Uterus (tissue), 4 donors: ENCODE data around the gene PHF14. TPM values are rescaled to one million over a fixed set of nuclear protein-coding genes. Genes with fewer than 3 reads are reported as not detected.
A peak's percentile ranks its signal among the peaks of the same experiment; 100 is the strongest.
"Not testable (repeated sequence)": the region's sequence is repeated elsewhere in the genome, so short reads cannot be mapped to it uniquely, and the experiment has no call there.

Source experiments
- DNase-seq, 2 donors: peaks; one replicate each; pipeline ENCODE4 v3.0.0-alpha.2; 2019 to 2020
- H3K27ac ChIP-seq, 2 donors: fragments of 200-600 bp; sonication (generic); 1 replicate in 1 of 2; 2 replicates in 1 of 2; pipeline ENCODE4 v1.5.1; 2016 to 2018
- H3K27me3 ChIP-seq, 2 donors: fragments of 200-600 bp; sonication (generic); one replicate each; pipeline ENCODE4 v1.5.1; 2018 to 2019; ENCODE audit warnings: control low read depth in 1 of 2
- H3K36me3 ChIP-seq, 2 donors: fragments of 200-600 bp; sonication (generic); one replicate each; pipeline ENCODE4 v1.5.1; 2019; ENCODE audit warnings: control low read depth in 1 of 2
- H3K4me1 ChIP-seq, 2 donors: fragments of 200-600 bp; sonication (generic); one replicate each; pipeline ENCODE4 v1.5.1; 2018 to 2019; ENCODE audit warnings: control low read depth in 1 of 2
- H3K4me3 ChIP-seq, 2 donors: fragments of 200-600 bp; sonication (generic); 1 replicate in 1 of 2; 2 replicates in 1 of 2; pipeline ENCODE4 v1.5.1; 2018 to 2019; ENCODE audit warnings: mild to moderate bottlenecking in 1 of 2
- H3K9me3 ChIP-seq, 2 donors: fragments of 200-600 bp; sonication (generic); one replicate each; pipeline ENCODE4 v1.5.1; 2019; ENCODE audit warnings: control low read depth in 1 of 2
- POLR2A ChIP-seq, 2 donors: fragments of 450-650 bp; IDR thresholded peaks; one replicate each; pipeline ENCODE4 v1.6.1; 2016; ENCODE audit warnings: antibody characterized with exemption in 2 of 2, mild to moderate bottlenecking in 1 of 2, moderate library complexity in 1 of 2
- intact Hi-C: fragments of 100-400 bp; cut with DNase I; formaldehyde crosslinking; loops from one replicate; pipeline ENCODE4 v1.15.1; 2023; ENCODE audit warnings: low total_unique reads
- total RNA-seq, 4 donors: library from RNA; depleted of rRNA in 3 of 4; stranded (reverse); fragments of >200 nt in 3 of 4; gene quantifications; one replicate each; pipeline versions ENCODE4 v1.1.0 to v1.2.4, GENCODE V29; 2014 to 2023
- TF ChIP-seq, protein P1 (sequence below), 4 experiments: fragments of 200-600 bp in 2 of 4; fragments of 450-650 bp in 2 of 4; sonication (generic) in 2 of 4; IDR thresholded peaks; one replicate each; pipeline ENCODE4 v1.5.1; 2016 to 2019; ENCODE audit warnings: antibody characterized with exemption in 4 of 4, mild to moderate bottlenecking in 2 of 4, moderate library complexity in 1 of 4
- donor health status: DM: yes; HTN: yes; CAD: no.

The PHF14 gene
- total RNA-seq, 4 donors from 2014 or later = 34.1 to 161 (median 52.5) TPM

GRCh38 chr7:10939237-10939910, 34.3 kb upstream of the PHF14 start:
- Histone ChIP-seq H3K27me3 (no peaks in the 10 kb centered on the region), H3K27ac (peak overlapping the region; percentile 91 to 96), H3K36me3 (no peaks in the 10 kb centered on the region), H3K4me1 (peaks cover 0 to 4% of the 10 kb centered on the region in 2 donors), H3K4me3 (peak overlapping the region; percentile 82 to 83), H3K9me3 (no peaks in the 10 kb centered on the region)
- intact Hi-C loops = no loop called here
- TF ChIP-seq, protein P1, sequence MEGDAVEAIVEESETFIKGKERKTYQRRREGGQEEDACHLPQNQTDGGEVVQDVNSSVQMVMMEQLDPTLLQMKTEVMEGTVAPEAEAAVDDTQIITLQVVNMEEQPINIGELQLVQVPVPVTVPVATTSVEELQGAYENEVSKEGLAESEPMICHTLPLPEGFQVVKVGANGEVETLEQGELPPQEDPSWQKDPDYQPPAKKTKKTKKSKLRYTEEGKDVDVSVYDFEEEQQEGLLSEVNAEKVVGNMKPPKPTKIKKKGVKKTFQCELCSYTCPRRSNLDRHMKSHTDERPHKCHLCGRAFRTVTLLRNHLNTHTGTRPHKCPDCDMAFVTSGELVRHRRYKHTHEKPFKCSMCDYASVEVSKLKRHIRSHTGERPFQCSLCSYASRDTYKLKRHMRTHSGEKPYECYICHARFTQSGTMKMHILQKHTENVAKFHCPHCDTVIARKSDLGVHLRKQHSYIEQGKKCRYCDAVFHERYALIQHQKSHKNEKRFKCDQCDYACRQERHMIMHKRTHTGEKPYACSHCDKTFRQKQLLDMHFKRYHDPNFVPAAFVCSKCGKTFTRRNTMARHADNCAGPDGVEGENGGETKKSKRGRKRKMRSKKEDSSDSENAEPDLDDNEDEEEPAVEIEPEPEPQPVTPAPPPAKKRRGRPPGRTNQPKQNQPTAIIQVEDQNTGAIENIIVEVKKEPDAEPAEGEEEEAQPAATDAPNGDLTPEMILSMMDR (IDR thresholded peaks at IDR 0.05) = no peak
- no peak for TF ChIP-seq POLR2A (IDR thresholded peaks at IDR 0.05)
- DNase-seq = no peak

- TF ChIP-seq, protein P1 (IDR thresholded peaks at IDR 0.05) = no peak
- peak; percentile 55 to 69 for TF ChIP-seq POLR2A (IDR thresholded peaks at IDR 0.05)
- H3K36me3 ChIP-seq = no peaks in the 10 kb centered on the region
- peaks cover 0 to 4% of the 10 kb centered on the region in 2 donors for H3K4me1 ChIP-seq
- H3K27me3 ChIP-seq = no peaks in the 10 kb centered on the region
- H3K27ac ChIP-seq = peak overlapping the region; percentile 91 to 96
- H3K9me3 ChIP-seq = no peaks in the 10 kb centered on the region
- intact Hi-C loops = no loop called here
- peak overlapping the region; percentile 82 to 83 for H3K4me3 ChIP-seq
- DNase-seq = peak; percentile 88 to 93
Measured at GRCh38 chr7:10939911-10940703, 33.6 kb upstream of the PHF14 start.

DNA sequence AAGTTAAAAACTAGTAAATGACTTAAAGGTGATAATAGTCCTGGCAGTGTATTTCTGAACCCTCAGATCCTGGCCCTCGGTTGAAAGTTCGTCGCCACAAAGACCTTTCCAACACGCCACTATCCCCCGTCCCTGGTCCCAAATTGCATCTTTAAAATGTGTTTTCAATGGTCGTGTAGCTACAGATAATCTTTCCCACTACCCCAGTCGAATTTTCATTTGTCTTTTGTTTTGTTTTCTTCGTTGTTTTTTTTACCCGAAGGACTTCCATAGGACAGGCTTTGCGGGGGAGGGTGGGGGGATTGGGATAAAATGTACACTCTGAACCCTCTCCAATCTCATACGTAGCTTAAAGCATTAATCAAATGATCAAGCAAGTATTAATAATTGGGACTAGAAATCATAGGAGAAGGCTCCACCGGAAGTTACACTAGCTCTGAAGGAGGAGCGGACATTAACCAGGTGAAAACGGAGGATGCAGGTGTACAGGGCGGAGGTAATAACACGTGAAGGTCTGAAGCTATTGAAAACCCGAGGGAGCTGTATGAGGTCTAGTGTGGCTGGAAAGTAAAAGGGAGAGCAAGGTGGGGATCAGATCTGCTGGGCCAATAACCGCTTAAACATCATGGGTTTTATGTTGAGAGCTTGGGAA, 32.8 kb upstream of the PHF14 start:
- Histone ChIP-seq H3K9me3 (no peaks in the 10 kb centered on the region), H3K4me3 (peak overlapping the region; percentile 82 to 83), H3K4me1 (peaks cover 0 to under 1% of the 10 kb centered on the region in 2 donors), H3K36me3 (no peaks in the 10 kb centered on the region), H3K27ac (peak overlapping the region; percentile 91 to 96), H3K27me3 (no peaks in the 10 kb centered on the region)
- TF ChIP-seq, protein P1 (IDR thresholded peaks at IDR 0.05) = no peak
- no peak for TF ChIP-seq POLR2A (IDR thresholded peaks at IDR 0.05)
- DNase-seq = no peak
- intact Hi-C loops = no loop called here

DNA sequence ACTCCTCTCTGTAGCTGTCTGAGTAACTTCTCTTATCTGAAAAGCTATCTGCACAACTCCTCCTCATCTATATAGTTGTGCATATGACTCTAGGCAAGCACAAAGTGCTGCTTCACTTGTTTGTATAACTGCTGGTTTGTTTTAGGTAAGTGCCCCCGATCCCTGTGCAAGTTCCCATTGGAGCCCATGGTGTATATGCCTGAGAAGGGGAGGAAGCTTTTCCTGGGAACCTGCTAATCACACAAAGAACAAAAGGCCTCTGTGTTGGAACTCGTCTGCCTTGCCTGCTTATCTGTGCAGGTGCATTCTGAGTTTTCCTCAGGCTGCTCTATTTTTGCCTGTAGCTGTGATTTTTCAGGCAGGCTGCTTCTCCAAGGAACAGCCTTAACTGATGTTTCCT, 23.2 kb upstream of the PHF14 start:
- Histone ChIP-seq H3K4me1 (no peaks in the 10 kb centered on the region), H3K9me3 (no peaks in the 10 kb centered on the region), H3K27me3 (no peaks in the 10 kb centered on the region), H3K36me3 (no peaks in the 10 kb centered on the region), H3K27ac (no peak overlapping the region), H3K4me3 (no peak overlapping the region)
- intact Hi-C loops = no loop called here
- TF ChIP-seq POLR2A (IDR thresholded peaks at IDR 0.05) = no peak
- TF ChIP-seq, protein P1 (IDR thresholded peaks at IDR 0.05) = no peak
- DNase-seq = no peak

- intact Hi-C loops, H3K27me3 ChIP-seq, H3K36me3 ChIP-seq, H3K27ac ChIP-seq, H3K4me3 ChIP-seq, H3K4me1 ChIP-seq, H3K9me3 ChIP-seq, DNase-seq: not testable (repeated sequence)
Measured at GRCh38 chr7:10950974-10951578, 22.6 kb upstream of the PHF14 start.
